ENCODE results near the gene PRKAR1A. TPM values are rescaled to one million over a fixed set of nuclear protein-coding genes. Genes with fewer than 3 reads are reported as not detected.

PRKAR1A gene
- total RNA-seq, 4 donors from 2014 or later, result 367 to 431 (median 417) TPM

DNA sequence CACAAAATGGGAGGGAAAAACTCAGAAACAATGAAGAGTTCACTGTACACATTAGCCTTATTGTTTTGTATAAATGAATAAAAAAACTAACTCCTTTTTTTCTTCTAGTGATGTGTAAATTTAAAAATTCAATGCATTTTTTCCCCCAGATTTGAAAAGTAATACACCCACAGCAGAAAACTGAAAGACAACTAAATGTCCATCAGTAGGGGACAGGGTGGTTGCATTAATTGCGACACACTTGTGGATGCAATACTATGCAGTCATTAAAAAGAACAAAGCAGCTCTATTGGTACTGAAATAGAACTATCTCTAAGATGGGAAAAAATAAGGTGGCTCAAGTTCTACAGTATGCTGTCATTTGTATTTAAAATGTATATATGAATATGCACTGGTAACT is 41.3 kb upstream of the PRKAR1A start:
- intact Hi-C loops (cut with DNase I), result no loop called here
- no peak for DNase-seq
- WGBS, 2 donors, result 95 to 97% methylated on average over 1 of the region's 1 CpG

DNA sequence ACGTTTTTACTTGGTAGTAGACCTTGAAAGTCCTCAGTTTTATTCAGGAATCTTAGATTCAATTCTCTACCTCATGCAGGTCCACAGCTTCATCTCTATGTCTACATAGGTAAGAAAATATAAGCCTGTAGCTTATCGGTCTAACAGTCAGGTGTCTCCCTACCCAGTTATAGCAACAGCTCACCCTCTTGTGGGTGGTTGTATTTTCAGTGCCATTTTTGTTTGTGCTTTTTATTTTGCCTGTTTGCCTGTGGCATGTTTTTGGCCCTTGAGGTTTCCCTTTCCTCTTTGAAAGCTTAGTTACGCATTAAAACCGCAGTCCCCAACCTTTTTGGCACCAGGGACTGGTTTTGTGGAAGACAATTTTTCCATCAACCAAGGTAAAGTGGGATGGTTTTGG is 31.3 kb upstream of the PRKAR1A start:
- Histone ChIP-seq H3K9me3 (no peaks in the 10 kb centered on the region), H3K27ac (no peak overlapping the region), H3K27me3 (no peaks in the 10 kb centered on the region), H3K4me1 (no peaks in the 10 kb centered on the region), H3K36me3 (no peaks in the 10 kb centered on the region), H3K4me3 (replicated peaks in 1 of 3) (no peak overlapping the region)
- TF ChIP-seq POLR2A (IDR thresholded peaks at IDR 0.05), result no peak
- TF ChIP-seq CTCF (IDR thresholded peaks at IDR 0.05), result no peak
- intact Hi-C loops (cut with DNase I), result no loop called here
- DNase-seq, result no peak
- WGBS, 2 donors, result 85 to 86% methylated on average over 4 of the region's 4 CpGs

More for the DNA sequence above, 41.3 kb upstream of the PRKAR1A start:
- H3K27ac ChIP-seq, result no peak overlapping the region
- H3K4me3 ChIP-seq (replicated peaks in 1 of 3), result no peak overlapping the region
- no peak for TF ChIP-seq CTCF (IDR thresholded peaks at IDR 0.05)
- no peak for TF ChIP-seq POLR2A (IDR thresholded peaks at IDR 0.05)
- no peaks in the 10 kb centered on the region for H3K9me3 ChIP-seq
- no peaks in the 10 kb centered on the region for H3K27me3 ChIP-seq
- no peaks in the 10 kb centered on the region for H3K4me1 ChIP-seq
- H3K36me3 ChIP-seq, result no peaks in the 10 kb centered on the region

DNA sequence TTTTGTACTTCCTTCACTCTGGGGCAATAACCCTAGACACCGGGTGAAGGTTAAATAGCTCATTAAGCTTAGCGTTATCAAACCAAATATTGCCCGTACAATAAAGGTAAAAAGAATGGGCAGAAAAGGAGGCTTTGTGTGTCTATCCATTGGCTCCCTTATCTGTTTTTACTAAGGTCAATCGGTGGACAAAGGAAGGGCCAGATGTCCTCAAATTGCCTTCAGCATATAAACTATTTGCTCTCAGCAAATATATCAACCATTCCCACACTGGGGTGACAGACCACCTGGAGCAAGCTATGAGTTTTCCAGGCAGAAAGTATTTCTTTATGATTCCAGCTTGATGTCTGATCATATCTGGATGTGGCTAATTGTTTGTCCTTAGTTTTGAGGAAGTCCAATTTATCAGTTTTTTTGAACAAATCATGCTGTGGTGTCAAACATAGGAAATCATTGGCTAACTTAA is 29.6 kb upstream of the PRKAR1A start:
- no peak overlapping the region for H3K4me3 ChIP-seq (replicated peaks in 1 of 3)
- H3K27ac ChIP-seq, result no peak overlapping the region
- H3K9me3 ChIP-seq, result no peaks in the 10 kb centered on the region
- no peaks in the 10 kb centered on the region for H3K27me3 ChIP-seq
- no peak for DNase-seq
- H3K36me3 ChIP-seq, result no peaks in the 10 kb centered on the region
- TF ChIP-seq CTCF (IDR thresholded peaks at IDR 0.05) (no peak), POLR2A (IDR thresholded peaks at IDR 0.05) (no peak)
- intact Hi-C loops (cut with DNase I), result no loop called here
- no peaks in the 10 kb centered on the region for H3K4me1 ChIP-seq
- WGBS, 2 donors, result 79 to 80% methylated on average over 4 of the region's 4 CpGs

DNA sequence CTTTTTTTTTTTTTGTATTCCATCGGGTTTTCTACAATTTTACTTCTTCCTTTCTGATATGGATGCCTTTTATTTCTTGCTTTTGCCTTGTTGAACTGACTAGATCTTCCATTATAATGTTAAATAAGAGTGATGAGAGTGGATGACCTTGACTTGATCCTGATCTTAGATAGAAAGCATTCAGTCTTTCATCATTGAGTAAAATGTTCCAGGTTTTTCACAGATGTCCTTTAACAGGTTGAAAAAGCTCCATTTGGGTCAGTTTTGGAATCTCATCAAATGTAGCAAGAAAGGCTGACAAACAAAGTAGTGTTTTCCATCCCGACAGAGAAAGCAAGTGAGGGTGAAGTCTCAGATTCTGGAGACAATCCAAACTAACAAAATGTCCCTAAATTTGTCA is 27.8 kb upstream of the PRKAR1A start:
- Histone ChIP-seq H3K27ac (no peak overlapping the region), H3K36me3 (no peaks in the 10 kb centered on the region)

GRCh38 chr17:68489919-68490318 is 22.3 kb upstream of the PRKAR1A start:
- Histone ChIP-seq H3K27ac (no peak overlapping the region), H3K4me1 (peaks cover 14 to 15% of the 10 kb centered on the region in 2 donors), H3K36me3 (no peaks in the 10 kb centered on the region), H3K4me3 (replicated peaks in 1 of 3) (no peak overlapping the region), H3K27me3 (no peaks in the 10 kb centered on the region), H3K9me3 (no peaks in the 10 kb centered on the region)
- no peak for TF ChIP-seq CTCF (IDR thresholded peaks at IDR 0.05)
- TF ChIP-seq POLR2A (IDR thresholded peaks at IDR 0.05), result no peak
- intact Hi-C loops (cut with DNase I), result no loop called here
- no peak for DNase-seq
- 75 to 85% methylated on average over 4 of the region's 4 CpGs for WGBS, 2 donors

More for the DNA sequence above, 27.8 kb upstream of the PRKAR1A start:
- Histone ChIP-seq H3K27me3 (no peaks in the 10 kb centered on the region), H3K4me1 (no peaks in the 10 kb centered on the region), H3K9me3 (no peaks in the 10 kb centered on the region), H3K4me3 (replicated peaks in 1 of 3) (no peak overlapping the region)
- TF ChIP-seq CTCF (IDR thresholded peaks at IDR 0.05), result no peak
- TF ChIP-seq POLR2A (IDR thresholded peaks at IDR 0.05), result no peak
- intact Hi-C loops (cut with DNase I), result no loop called here
- WGBS, 2 donors, result 62 to 68% methylated on average over 2 of the region's 2 CpGs
- no peak for DNase-seq
